ENCODE data around the gene CENPO. TPM values are rescaled to one million over a fixed set of nuclear protein-coding genes. Genes with fewer than 3 reads are reported as not detected.
"Not testable (repeated sequence)": the region's sequence is repeated elsewhere in the genome, so short reads cannot be mapped to it uniquely, and the experiment has no call there.

CENPO gene
- total RNA-seq, 1 experiment from 2014 or later, result 29.5 TPM

GRCh38 chr2:24833821-24834732 lies 40.9 kb downstream of the CENPO start:
- in situ Hi-C loops (cut with HindIII; ENCODE audit: low sequenced_read_pairs), result no loop called here
- no peak for DNase-seq (ENCODE audit: low spot score)

- no peak for DNase-seq (ENCODE audit: low spot score)
- in situ Hi-C loops (cut with HindIII; ENCODE audit: low sequenced_read_pairs), result no loop called here
Measured at GRCh38 chr2:24834733-24835395, 41.6 kb downstream of the CENPO start.

GRCh38 chr2:24835411-24835810 lies 42.2 kb downstream of the CENPO start:
- in situ Hi-C loops (cut with HindIII; ENCODE audit: low sequenced_read_pairs); DNase-seq (ENCODE audit: low spot score): not testable (repeated sequence)

GRCh38 chr2:24836206-24836605 lies 43.0 kb downstream of the CENPO start:
- DNase-seq (ENCODE audit: low spot score), result no peak
- in situ Hi-C loops (cut with HindIII; ENCODE audit: low sequenced_read_pairs), result no loop called here

GRCh38 chr2:24836706-24837105 lies 43.5 kb downstream of the CENPO start:
- no peak for DNase-seq (ENCODE audit: low spot score)
- in situ Hi-C loops (cut with HindIII; ENCODE audit: low sequenced_read_pairs), result no loop called here

GRCh38 chr2:24837996-24838513 lies 44.8 kb downstream of the CENPO start:
- DNase-seq (ENCODE audit: low spot score), result no peak
- in situ Hi-C loops (cut with HindIII; ENCODE audit: low sequenced_read_pairs), result no loop called here

- in situ Hi-C loops (cut with HindIII; ENCODE audit: low sequenced_read_pairs), result no loop called here
- no peak for DNase-seq (ENCODE audit: low spot score)
Measured at GRCh38 chr2:24838541-24838940, 45.3 kb downstream of the CENPO start.

- in situ Hi-C loops (cut with HindIII; ENCODE audit: low sequenced_read_pairs), result no loop called here
- DNase-seq (ENCODE audit: low spot score), result no peak
Measured at GRCh38 chr2:24839729-24840128, 46.5 kb downstream of the CENPO start.

GRCh38 chr2:24840164-24840869 lies 47.1 kb downstream of the CENPO start:
- in situ Hi-C loops (cut with HindIII; ENCODE audit: low sequenced_read_pairs), result no loop called here
- DNase-seq (ENCODE audit: low spot score), result no peak

- in situ Hi-C loops (cut with HindIII; ENCODE audit: low sequenced_read_pairs), result no loop called here
- DNase-seq (ENCODE audit: low spot score), result no peak
Measured at GRCh38 chr2:24840962-24841945, 48.0 kb downstream of the CENPO start.

- in situ Hi-C loops (cut with HindIII; ENCODE audit: low sequenced_read_pairs), result no loop called here
- no peak for DNase-seq (ENCODE audit: low spot score)
Measured at GRCh38 chr2:24842081-24843050, 49.1 kb downstream of the CENPO start.

GRCh38 chr2:24843330-24843860 lies 50.2 kb downstream of the CENPO start:
- DNase-seq (ENCODE audit: low spot score), result no peak
- in situ Hi-C loops (cut with HindIII; ENCODE audit: low sequenced_read_pairs), result no loop called here

GRCh38 chr2:24844023-24844685 lies 50.9 kb downstream of the CENPO start:
- no peak for DNase-seq (ENCODE audit: low spot score)
- in situ Hi-C loops (cut with HindIII; ENCODE audit: low sequenced_read_pairs), result no loop called here

GRCh38 chr2:24845691-24846090 lies 52.5 kb downstream of the CENPO start:
- no peak for DNase-seq (ENCODE audit: low spot score)
- in situ Hi-C loops (cut with HindIII; ENCODE audit: low sequenced_read_pairs), result no loop called here

- DNase-seq (ENCODE audit: low spot score), result no peak
- in situ Hi-C loops (cut with HindIII; ENCODE audit: low sequenced_read_pairs), result no loop called here
Measured at GRCh38 chr2:24850944-24851343, 57.7 kb downstream of the CENPO start.

GRCh38 chr2:24852026-24852425 lies 58.8 kb downstream of the CENPO start:
- in situ Hi-C loops (cut with HindIII; ENCODE audit: low sequenced_read_pairs), result no loop called here
- no peak for DNase-seq (ENCODE audit: low spot score)

Measured in G401 (cell line).